ENCODE results near the gene NUSAP1.

DNA sequence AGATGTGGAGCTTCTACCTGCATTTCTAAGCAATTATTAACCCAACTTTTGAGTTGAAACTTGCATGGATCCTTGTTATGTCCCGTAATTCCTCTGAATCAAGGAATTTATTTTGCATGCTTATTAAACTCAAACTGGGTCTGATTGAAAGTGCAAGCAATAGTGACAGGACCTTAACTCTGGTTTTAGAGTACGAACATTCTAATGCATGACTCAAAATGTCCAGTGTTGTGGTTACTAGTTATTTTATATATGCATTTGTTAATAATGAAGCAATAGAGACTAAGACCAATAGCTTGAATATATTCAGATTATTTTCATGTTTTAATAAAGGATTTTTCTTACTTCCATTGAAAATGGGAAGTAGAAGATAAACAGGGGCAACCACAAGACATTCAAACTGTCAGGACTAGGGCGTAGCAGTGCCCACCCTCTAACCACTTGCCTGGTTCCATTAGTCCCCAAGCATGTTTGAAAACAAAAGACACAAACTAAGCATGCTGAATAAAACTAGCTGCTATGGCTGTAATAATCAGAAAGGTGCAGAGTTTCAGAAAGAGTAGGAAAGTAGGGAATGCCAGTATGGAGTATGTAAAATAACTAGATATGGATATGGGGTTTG lies 28.4 kb upstream of the NUSAP1 start:
- TF ChIP-seq, protein P1, sequence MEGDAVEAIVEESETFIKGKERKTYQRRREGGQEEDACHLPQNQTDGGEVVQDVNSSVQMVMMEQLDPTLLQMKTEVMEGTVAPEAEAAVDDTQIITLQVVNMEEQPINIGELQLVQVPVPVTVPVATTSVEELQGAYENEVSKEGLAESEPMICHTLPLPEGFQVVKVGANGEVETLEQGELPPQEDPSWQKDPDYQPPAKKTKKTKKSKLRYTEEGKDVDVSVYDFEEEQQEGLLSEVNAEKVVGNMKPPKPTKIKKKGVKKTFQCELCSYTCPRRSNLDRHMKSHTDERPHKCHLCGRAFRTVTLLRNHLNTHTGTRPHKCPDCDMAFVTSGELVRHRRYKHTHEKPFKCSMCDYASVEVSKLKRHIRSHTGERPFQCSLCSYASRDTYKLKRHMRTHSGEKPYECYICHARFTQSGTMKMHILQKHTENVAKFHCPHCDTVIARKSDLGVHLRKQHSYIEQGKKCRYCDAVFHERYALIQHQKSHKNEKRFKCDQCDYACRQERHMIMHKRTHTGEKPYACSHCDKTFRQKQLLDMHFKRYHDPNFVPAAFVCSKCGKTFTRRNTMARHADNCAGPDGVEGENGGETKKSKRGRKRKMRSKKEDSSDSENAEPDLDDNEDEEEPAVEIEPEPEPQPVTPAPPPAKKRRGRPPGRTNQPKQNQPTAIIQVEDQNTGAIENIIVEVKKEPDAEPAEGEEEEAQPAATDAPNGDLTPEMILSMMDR (conservative IDR thresholded peaks at IDR 0.05; ENCODE audit: low read depth, low read length): no peak
- TF ChIP-seq POLR2A (IDR thresholded peaks at IDR 0.05; ENCODE audit: low read depth, low read length): no peak
- TF ChIP-seq CEBPB (IDR thresholded peaks at IDR 0.05; ENCODE audit: low read depth, low read length): no peak
- no peak for TF ChIP-seq RFX5 (IDR thresholded peaks at IDR 0.05; ENCODE audit: low read depth, low read length)
